DND-41 (cell line): ENCODE results near the gene SYNDIG1L.

Experiments
- ATAC-seq: fragments of 200-7000 bp; cut with Tn5 transposase; 3 replicates; pipeline ENCODE4 v1.9.1; 2021; ENCODE audit warnings: low read depth; ENCODE audit not compliant: insufficient read depth
- DNase-seq: peaks from one replicate; pipeline ENCODE4 v3.0.0-alpha.2; 2020
- H2AFZ ChIP-seq: 2 replicates; pipeline ENCODE4 v1.6.0; 2012; ENCODE audit warnings: low read depth, low read length
- H3K27ac ChIP-seq: 2 replicates; pipeline ENCODE4 v1.5.1; 2012; ENCODE audit warnings: low read length, inconsistent platforms
- H3K27me3 ChIP-seq: fragments of 200-600 bp; sonication (generic); 2 replicates; pipeline ENCODE4 v1.6.0; 2012; ENCODE audit warnings: low read length, mild to moderate bottlenecking, inconsistent platforms; ENCODE audit not compliant: insufficient read depth, poor library complexity
- H3K36me3 ChIP-seq: 2 replicates; pipeline ENCODE4 v1.5.1; 2012; ENCODE audit warnings: low read length, inconsistent platforms; ENCODE audit not compliant: insufficient read depth
- H3K4me1 ChIP-seq: 2 replicates; pipeline ENCODE4 v1.5.1; 2012; ENCODE audit warnings: mild to moderate bottlenecking, low read length; ENCODE audit not compliant: insufficient read depth
- H3K4me2 ChIP-seq: 2 replicates; pipeline ENCODE4 v1.6.0; 2012; ENCODE audit warnings: mild to moderate bottlenecking, moderate library complexity, low read length, inconsistent platforms; ENCODE audit not compliant: insufficient read depth
- H3K4me3 ChIP-seq, 2 experiments: fragments of 200-600 bp in 1 of 2; shearing (Covaris generic) in 1 of 2; 2 replicates each; pipeline ENCODE4 v1.5.1; 2012 to 2016; ENCODE audit warnings: inconsistent platforms in 2 of 2, low read length in 2 of 2, mild to moderate bottlenecking in 2 of 2, low read depth in 1 of 2, moderate library complexity in 1 of 2
- H3K79me2 ChIP-seq: 2 replicates; pipeline ENCODE4 v1.6.0; 2012; ENCODE audit warnings: low read length, inconsistent platforms; ENCODE audit not compliant: insufficient read depth
- H3K9ac ChIP-seq: 2 replicates; pipeline ENCODE4 v1.6.0; 2012; ENCODE audit warnings: low read depth, mild to moderate bottlenecking, inconsistent platforms, low read length, moderate library complexity
- H3K9me3 ChIP-seq: 2 replicates; pipeline ENCODE4 v1.5.1; 2012; ENCODE audit warnings: low read length, moderate library complexity, mild to moderate bottlenecking, inconsistent platforms; ENCODE audit not compliant: insufficient read depth, severe bottlenecking
- H4K20me1 ChIP-seq: 2 replicates; pipeline ENCODE4 v1.6.0; 2012; ENCODE audit warnings: low read length; ENCODE audit not compliant: insufficient read depth
- CTCF ChIP-seq: IDR thresholded peaks from 2 replicates; pipeline ENCODE4 v1.5.1; 2012; ENCODE audit warnings: borderline replicate concordance, low read length, moderate library complexity, mild to moderate bottlenecking; ENCODE audit not compliant: poor library complexity, severe bottlenecking; ENCODE audit errors: extremely low read depth
- EZH2 ChIP-seq: IDR thresholded peaks from 3 replicates; pipeline ENCODE4 v1.6.1; 2012; ENCODE audit warnings: borderline replicate concordance, low read depth, mild to moderate bottlenecking, moderate library complexity, low read length, inconsistent platforms; ENCODE audit not compliant: severe bottlenecking

The SYNDIG1L gene

GRCh38 chr14:74411671-74412070 lies 14.3 kb downstream of the SYNDIG1L start:
- H3K36me3 ChIP-seq: no peaks in the 10 kb centered on the region
- H3K4me1 ChIP-seq: no peaks in the 10 kb centered on the region
- H4K20me1 ChIP-seq: peaks cover 3% of the 10 kb centered on the region; the same call in 1 of the 2 replicates
- H3K9me3 ChIP-seq: no peaks in the 10 kb centered on the region
- peaks cover 5% of the 10 kb centered on the region for H3K27me3 ChIP-seq
- H3K27ac ChIP-seq: no peak overlapping the region
- no peak overlapping the region for H3K9ac ChIP-seq
- H3K4me3 ChIP-seq: no peak overlapping the region
- ATAC-seq (no peak), DNase-seq (no peak)
- H3K4me2 ChIP-seq: no peak overlapping the region
- no peak overlapping the region for H2AFZ ChIP-seq
- no peaks in the 10 kb centered on the region for H3K79me2 ChIP-seq
- TF ChIP-seq CTCF (no peak), EZH2 (no peak)

- no peaks in the 10 kb centered on the region for H3K4me1 ChIP-seq
- H2AFZ ChIP-seq: no peak overlapping the region
- peaks cover 5% of the 10 kb centered on the region for H3K27me3 ChIP-seq
- ATAC-seq (no peak), DNase-seq (no peak)
- H3K79me2 ChIP-seq: no peaks in the 10 kb centered on the region
- H3K9me3 ChIP-seq: no peaks in the 10 kb centered on the region
- no peak overlapping the region for H3K27ac ChIP-seq
- TF ChIP-seq EZH2: no peak
- TF ChIP-seq CTCF: no peak
- peaks cover 3% of the 10 kb centered on the region; the same call in 1 of the 2 replicates for H4K20me1 ChIP-seq
- H3K36me3 ChIP-seq: no peaks in the 10 kb centered on the region
- no peak overlapping the region for H3K9ac ChIP-seq
- H3K4me3 ChIP-seq: no peak overlapping the region
- no peak overlapping the region for H3K4me2 ChIP-seq
These were observed 16.6 kb downstream of the SYNDIG1L start for GRCh38 chr14:74409441-74409840.

- no peaks in the 10 kb centered on the region for H3K9me3 ChIP-seq
- DNase-seq: no peak
- no peak overlapping the region for H3K9ac ChIP-seq
- peaks cover 3% of the 10 kb centered on the region; the same call in 1 of the 2 replicates for H4K20me1 ChIP-seq
- no peak overlapping the region for H2AFZ ChIP-seq
- no peak overlapping the region for H3K4me2 ChIP-seq
- H3K36me3 ChIP-seq: no peaks in the 10 kb centered on the region
- no peaks in the 10 kb centered on the region for H3K4me1 ChIP-seq
- H3K27me3 ChIP-seq: peaks cover 2% of the 10 kb centered on the region
- ATAC-seq: no peak
- no peak for TF ChIP-seq EZH2
- no peak for TF ChIP-seq CTCF
- H3K27ac ChIP-seq: no peak overlapping the region
- H3K79me2 ChIP-seq: no peaks in the 10 kb centered on the region
- H3K4me3 ChIP-seq: no peak overlapping the region
These were observed 17.1 kb downstream of the SYNDIG1L start for GRCh38 chr14:74408870-74409269.

- H4K20me1 ChIP-seq: peaks cover 3% of the 10 kb centered on the region; the same call in 1 of the 2 replicates
- no peak overlapping the region for H3K27ac ChIP-seq
- H3K9me3 ChIP-seq: no peaks in the 10 kb centered on the region
- H3K79me2 ChIP-seq: no peaks in the 10 kb centered on the region
- no peak overlapping the region for H2AFZ ChIP-seq
- TF ChIP-seq CTCF: no peak
- H3K4me2 ChIP-seq: no peak overlapping the region
- no peaks in the 10 kb centered on the region for H3K4me1 ChIP-seq
- H3K27me3 ChIP-seq: no peaks in the 10 kb centered on the region
- ATAC-seq (no peak), DNase-seq (no peak)
- H3K36me3 ChIP-seq: no peaks in the 10 kb centered on the region
- no peak overlapping the region for H3K9ac ChIP-seq
- no peak overlapping the region for H3K4me3 ChIP-seq
These were observed 18.2 kb downstream of the SYNDIG1L start for GRCh38 chr14:74407801-74408154.
